Prostate gland (tissue), 2 donors: Measurements from ENCODE around the gene MYEOV. TPM values are rescaled to one million over a fixed set of nuclear protein-coding genes. Genes with fewer than 3 reads are reported as not detected.

Experiments
- DNase-seq: peaks from one replicate; pipeline ENCODE4 v3.0.0-alpha.2; 2019; ENCODE audit warnings: low spot score
- H3K27ac ChIP-seq, 2 donors: fragments of 200-600 bp; sonication (generic); 2 replicates each; pipeline ENCODE4 v1.5.1; 2017 to 2019
- H3K27me3 ChIP-seq: fragments of 200-600 bp; sonication (generic); replicated peaks from 2 replicates; pipeline ENCODE4 v1.5.1; 2019; ENCODE audit not compliant: insufficient read depth
- H3K36me3 ChIP-seq, 2 donors: fragments of 200-600 bp; sonication (generic); 1 replicate in 1 of 2; 2 replicates in 1 of 2; pipeline versions ENCODE4 v1.5.1 to v1.8.1; 2017 to 2019
- H3K4me1 ChIP-seq: fragments of 200-600 bp; sonication (generic); replicated peaks from 2 replicates; pipeline ENCODE4 v1.5.1; 2019
- H3K4me3 ChIP-seq, 2 donors: fragments of 200-600 bp; sonication (generic); 2 replicates each; pipeline ENCODE4 v1.5.1; 2017 to 2019
- H3K9me3 ChIP-seq: fragments of 200-600 bp; sonication (generic); 2 replicates; pipeline ENCODE4 v1.5.1; 2017
- POLR2A ChIP-seq: fragments of 450-650 bp; IDR thresholded peaks from one replicate; pipeline ENCODE4 v1.6.1; 2016; ENCODE audit warnings: antibody characterized with exemption, mild to moderate bottlenecking
- POLR2AphosphoS5 ChIP-seq: sonication (generic); formaldehyde crosslinking; IDR thresholded peaks from one replicate; pipeline ENCODE4 v1.6.1; 2017; ENCODE audit warnings: antibody characterized with exemption
- WGBS: methylation state at CpG from one replicate; pipeline ENCODE4 v1.1.5; 2018; 5-methylcytosine and 5-hydroxymethylcytosine counted together
- intact Hi-C: fragments of 100-400 bp; cut with DNase I; formaldehyde crosslinking; loops from one replicate; pipeline ENCODE4 v1.14.2; 2022
- total RNA-seq, 2 donors: library from RNA; depleted of rRNA; stranded (reverse); fragments of >200 nt; gene quantifications; one replicate each; pipeline ENCODE4 v1.1.0, GENCODE V29; 2016
- TF ChIP-seq, protein P1 (sequence below), 4 experiments: fragments of 200-600 bp in 2 of 4; fragments of 450-650 bp in 2 of 4; sonication (generic) in 2 of 4; IDR thresholded peaks; 1 replicate in 3 of 4; 2 replicates in 1 of 4; pipeline ENCODE4 v1.5.1; 2016 to 2019; ENCODE audit warnings: antibody characterized with exemption in 4 of 4, mild to moderate bottlenecking in 2 of 4, moderate library complexity in 2 of 4

MYEOV gene
- total RNA-seq, 2 donors from 2014 or later, result 1.1 TPM; not detected in 1

DNA sequence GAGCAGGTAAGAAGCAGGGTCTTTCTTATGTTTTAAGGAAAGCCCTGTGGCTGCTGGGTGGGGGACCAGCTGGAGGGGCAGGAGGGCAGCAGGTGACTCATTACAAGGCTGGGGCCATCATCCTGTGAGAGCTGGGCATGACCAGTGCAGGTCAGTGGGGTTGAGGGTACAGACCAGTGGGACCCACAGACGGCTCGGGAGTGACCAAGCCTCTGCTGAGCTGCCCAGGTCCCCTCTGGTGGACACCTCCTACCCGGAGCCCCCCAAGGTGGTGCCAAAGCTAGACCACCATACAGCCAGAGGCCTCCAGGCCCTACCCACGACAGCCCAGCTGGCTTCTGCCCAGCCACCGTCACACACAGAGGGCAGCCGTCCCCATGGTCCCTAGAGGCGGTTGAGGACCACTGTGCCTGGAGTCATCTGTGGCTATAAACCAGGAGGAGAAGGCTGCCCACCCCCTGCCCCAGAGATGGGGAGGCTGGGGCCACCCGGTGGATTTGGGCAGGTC is 670 bp downstream of the MYEOV start:
- Histone ChIP-seq H3K9me3 (no peaks in the 10 kb centered on the region), H3K36me3 (no peaks in the 10 kb centered on the region), H3K4me1 (no peaks in the 10 kb centered on the region), H3K27me3 (no peaks in the 10 kb centered on the region), H3K27ac (no peak overlapping the region), H3K4me3 (no peak overlapping the region)
- TF ChIP-seq, protein P1, sequence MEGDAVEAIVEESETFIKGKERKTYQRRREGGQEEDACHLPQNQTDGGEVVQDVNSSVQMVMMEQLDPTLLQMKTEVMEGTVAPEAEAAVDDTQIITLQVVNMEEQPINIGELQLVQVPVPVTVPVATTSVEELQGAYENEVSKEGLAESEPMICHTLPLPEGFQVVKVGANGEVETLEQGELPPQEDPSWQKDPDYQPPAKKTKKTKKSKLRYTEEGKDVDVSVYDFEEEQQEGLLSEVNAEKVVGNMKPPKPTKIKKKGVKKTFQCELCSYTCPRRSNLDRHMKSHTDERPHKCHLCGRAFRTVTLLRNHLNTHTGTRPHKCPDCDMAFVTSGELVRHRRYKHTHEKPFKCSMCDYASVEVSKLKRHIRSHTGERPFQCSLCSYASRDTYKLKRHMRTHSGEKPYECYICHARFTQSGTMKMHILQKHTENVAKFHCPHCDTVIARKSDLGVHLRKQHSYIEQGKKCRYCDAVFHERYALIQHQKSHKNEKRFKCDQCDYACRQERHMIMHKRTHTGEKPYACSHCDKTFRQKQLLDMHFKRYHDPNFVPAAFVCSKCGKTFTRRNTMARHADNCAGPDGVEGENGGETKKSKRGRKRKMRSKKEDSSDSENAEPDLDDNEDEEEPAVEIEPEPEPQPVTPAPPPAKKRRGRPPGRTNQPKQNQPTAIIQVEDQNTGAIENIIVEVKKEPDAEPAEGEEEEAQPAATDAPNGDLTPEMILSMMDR (IDR thresholded peaks at IDR 0.05), result no peak
- TF ChIP-seq POLR2A, result no peak
- TF ChIP-seq POLR2AphosphoS5, result no peak
- DNase-seq, result no peak
- 94% methylated on average over 8 of the region's 8 CpGs for WGBS
- intact Hi-C loops, result loop anchor here (10.0 kb wide), 1 partner anchor 170 kb away; no protein-coding TSS in a partner anchor

DNA sequence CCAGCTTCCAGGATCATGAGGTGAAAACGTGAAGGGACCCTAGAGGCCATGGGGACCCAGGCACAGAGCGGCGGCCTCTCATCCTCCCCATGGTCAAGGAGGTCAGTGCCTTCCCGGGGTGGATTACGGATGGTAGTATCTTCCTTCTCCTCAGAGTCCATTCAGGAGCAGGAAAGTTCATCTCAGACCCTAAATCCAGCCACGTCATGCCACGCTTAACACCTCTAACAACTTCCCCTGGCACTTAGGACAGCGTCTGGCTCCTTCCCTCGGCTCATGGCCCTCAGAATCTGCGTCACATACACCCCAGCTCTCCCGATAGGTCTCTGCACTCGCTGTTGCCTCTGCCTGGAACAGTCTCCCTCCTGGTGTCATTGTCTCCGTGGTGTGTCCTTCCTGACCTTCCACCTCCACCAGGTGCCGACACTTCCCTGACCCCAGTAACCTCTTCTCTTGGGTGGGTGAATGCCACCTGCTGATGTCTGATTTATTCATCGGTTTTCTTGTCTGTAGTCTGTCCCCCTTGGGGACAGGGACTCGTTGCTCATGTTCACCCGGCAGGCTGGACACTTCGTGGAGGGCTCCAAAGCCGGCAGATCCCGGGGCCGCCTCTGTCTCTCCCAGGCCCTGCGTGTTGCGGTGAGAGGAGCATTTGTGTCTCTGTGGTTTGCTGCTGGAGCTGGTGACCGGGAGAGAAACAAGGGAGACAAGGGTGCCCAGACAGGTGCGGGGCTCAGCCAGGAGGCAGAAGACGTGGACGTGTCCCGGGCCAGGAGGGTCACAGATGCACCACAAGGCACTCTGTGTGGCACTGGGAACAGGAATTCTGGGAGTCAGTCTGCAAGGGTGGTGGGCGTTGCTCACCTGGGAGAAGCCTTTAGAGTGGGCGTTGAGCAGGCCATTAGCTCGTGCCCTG is 1.4 kb downstream of the MYEOV start:
- no peaks in the 10 kb centered on the region for H3K4me1 ChIP-seq
- 93% methylated on average over 31 of the region's 31 CpGs for WGBS

DNA sequence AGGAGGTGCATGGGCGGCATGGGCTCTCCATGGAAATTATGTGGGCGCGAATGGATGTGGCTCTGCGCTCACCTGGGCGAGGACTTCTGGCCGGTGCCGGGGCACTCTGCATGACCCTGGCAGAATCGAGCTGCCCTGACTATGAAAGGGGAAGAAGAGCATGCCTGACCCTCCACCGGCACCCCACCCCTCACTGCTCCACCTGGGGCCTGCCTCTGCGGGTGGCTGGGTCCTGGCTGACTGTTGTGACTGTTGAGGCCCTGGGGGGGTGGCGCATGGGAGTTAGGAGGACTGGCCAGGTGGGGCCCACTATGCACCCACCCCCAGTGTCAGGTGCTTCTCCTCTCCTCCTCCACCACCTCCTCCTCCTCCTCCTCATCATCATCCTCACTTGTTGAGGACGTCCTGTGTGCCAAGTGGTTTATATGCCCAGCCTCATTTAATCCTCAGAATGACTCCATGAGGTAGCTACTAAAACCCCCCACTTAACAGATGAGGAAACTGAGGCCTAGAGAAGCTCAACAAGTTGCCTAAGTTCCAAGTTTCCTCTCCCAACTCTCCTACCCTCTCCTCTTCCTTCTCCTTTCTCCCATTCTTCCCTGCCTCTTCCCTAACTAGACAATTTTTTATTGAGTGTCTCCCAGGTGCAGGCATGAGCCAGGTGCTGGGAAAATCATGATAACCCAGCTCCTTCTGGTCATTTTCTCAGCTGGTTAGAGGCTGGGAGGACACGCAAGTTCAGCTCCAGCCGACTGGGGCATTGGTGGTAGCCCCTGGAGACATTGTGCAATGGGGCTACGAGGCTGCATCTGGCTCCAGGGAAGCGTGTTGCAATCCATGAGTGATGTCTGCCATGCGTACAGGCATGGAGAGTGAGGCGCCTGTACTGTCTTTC is 2.3 kb downstream of the MYEOV start:
- no peaks in the 10 kb centered on the region for H3K9me3 ChIP-seq
- intact Hi-C loops, result loop anchor here (10.0 kb wide), 1 partner anchor 169 kb away; no protein-coding TSS in a partner anchor
- WGBS, result 86% methylated on average over 18 of the region's 18 CpGs
- no peak overlapping the region for H3K27ac ChIP-seq
- no peaks in the 10 kb centered on the region for H3K4me1 ChIP-seq
- TF ChIP-seq POLR2AphosphoS5, result no peak
- no peaks in the 10 kb centered on the region for H3K36me3 ChIP-seq
- H3K4me3 ChIP-seq, result no peak overlapping the region
- no peak for DNase-seq
- H3K27me3 ChIP-seq, result no peaks in the 10 kb centered on the region

More for the DNA sequence above, 1.4 kb downstream of the MYEOV start:
- TF ChIP-seq POLR2AphosphoS5, result no peak
- H3K9me3 ChIP-seq, result no peaks in the 10 kb centered on the region
- H3K36me3 ChIP-seq, result no peaks in the 10 kb centered on the region
- DNase-seq, result no peak
- H3K27me3 ChIP-seq, result no peaks in the 10 kb centered on the region
- intact Hi-C loops, result loop anchor here (10.0 kb wide), 1 partner anchor 169 kb away; no protein-coding TSS in a partner anchor
- no peak overlapping the region for H3K4me3 ChIP-seq
- H3K27ac ChIP-seq, result no peak overlapping the region

DNA sequence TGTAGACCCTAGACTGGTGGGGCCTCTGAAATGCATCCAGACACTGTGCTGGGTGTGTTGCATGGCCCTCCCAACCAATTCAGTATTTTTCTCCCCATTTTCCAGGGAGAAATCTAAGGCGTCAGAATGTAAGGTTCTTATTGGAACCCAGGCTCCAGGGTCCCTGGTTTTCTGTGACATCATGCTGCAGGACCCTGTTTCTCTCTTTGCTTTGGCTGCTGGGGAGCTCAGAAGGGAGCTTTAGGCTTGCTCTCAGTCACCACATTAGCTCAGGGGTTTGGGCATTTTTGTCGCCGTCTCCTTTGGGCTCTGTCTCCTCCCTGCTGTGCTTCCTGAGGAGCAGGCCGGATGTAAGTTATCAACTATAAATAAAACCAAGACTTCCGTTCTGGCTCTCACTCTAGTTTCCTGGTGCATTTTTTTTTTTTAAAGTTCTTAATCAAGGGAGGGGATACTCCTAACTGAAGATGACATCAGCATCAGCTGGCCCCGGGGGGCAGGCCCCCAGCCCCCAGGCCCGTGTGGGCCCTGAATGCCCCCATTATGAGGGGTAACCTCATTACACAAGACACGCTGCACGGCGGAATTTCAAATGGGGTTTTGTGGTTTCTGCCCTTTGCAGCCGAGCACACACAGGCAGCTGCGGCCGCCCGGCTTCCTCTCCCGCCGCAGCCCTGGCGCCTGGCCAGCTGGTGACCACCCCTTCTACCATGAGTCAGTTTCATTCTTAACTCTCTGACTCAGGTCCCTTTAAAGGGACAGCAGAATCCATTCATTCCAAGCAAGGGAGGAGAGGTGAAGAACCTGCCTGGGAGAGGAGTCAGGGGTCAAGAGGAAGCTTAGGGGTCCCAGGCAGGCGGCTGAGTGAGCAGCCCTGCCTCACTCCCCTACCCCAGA is 3.2 kb downstream of the MYEOV start:
- intact Hi-C loops, result loop anchor here (10.0 kb wide), 1 partner anchor 168 kb away; no protein-coding TSS in a partner anchor
- H3K36me3 ChIP-seq, result no peaks in the 10 kb centered on the region
- TF ChIP-seq POLR2AphosphoS5 (peak; percentile 60), POLR2A (no peak)
- TF ChIP-seq, protein P1 (IDR thresholded peaks at IDR 0.05), result no peak
- WGBS, result 9% methylated on average over 18 of the region's 18 CpGs
- no peaks in the 10 kb centered on the region for H3K4me1 ChIP-seq
- H3K4me3 ChIP-seq, result peak overlapping the region in 1 of 2 donors; percentile 8
- H3K27me3 ChIP-seq, result no peaks in the 10 kb centered on the region
- H3K27ac ChIP-seq, result peak overlapping the region; percentile 13 to 30
- no peaks in the 10 kb centered on the region for H3K9me3 ChIP-seq
- DNase-seq, result peak; percentile 64

DNA sequence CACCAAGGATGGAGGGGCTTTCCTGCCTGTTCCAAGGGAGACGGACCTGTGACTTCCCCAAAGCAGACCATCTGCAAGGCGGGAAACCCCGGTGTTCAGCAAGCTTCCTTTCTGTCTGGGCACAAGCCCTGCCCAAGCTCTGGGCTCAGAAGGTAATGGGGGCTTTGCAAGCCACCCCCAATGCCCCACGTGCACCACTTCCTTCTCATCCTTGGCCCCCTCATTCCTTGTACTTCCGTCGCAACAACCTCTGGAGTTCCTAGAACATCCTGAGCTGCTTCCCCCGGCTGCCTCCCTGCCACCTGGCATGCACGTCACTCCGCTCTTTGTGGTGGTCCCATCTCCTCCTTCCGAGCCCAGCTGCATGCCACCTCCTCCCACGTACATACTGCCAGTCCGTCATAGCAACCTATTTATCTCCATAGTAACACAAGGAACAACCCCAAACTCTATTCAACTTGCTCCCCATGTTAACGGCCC is 3.9 kb downstream of the MYEOV start:
- no peak for DNase-seq
- no peaks in the 10 kb centered on the region for H3K9me3 ChIP-seq
- no peaks in the 10 kb centered on the region for H3K27me3 ChIP-seq
- H3K4me3 ChIP-seq, result peak overlapping the region in 1 of 2 donors; percentile 8
- TF ChIP-seq POLR2A, result no peak
- no peak for TF ChIP-seq POLR2AphosphoS5
- TF ChIP-seq, protein P1 (IDR thresholded peaks at IDR 0.05), result no peak
- no peaks in the 10 kb centered on the region for H3K36me3 ChIP-seq
- H3K27ac ChIP-seq, result peak overlapping the region in 1 of 2 donors; percentile 30
- H3K4me1 ChIP-seq, result no peaks in the 10 kb centered on the region
- intact Hi-C loops, result loop anchor here (10.0 kb wide), 1 partner anchor 167 kb away; no protein-coding TSS in a partner anchor
- WGBS, result 68% methylated on average over 13 of the region's 13 CpGs
